Natural killer cell (primary cell): ENCODE measurements around the gene RIT1. TPM values are rescaled to one million over a fixed set of nuclear protein-coding genes. Genes with fewer than 3 reads are reported as not detected.

Experiments used
- ATAC-seq, 3 donors: fragments of 150-1000 bp in 2 of 3; fragments of 200-7000 bp in 1 of 3; cut with Tn5 transposase; 1 replicate in 1 of 3; 2 replicates in 2 of 3; pipeline ENCODE4 v1.10.0; 2021; ENCODE audit warnings: mild to moderate bottlenecking in 2 of 3, moderate library complexity in 2 of 3
- DNase-seq, 2 donors: peaks; one replicate each; pipeline versions ENCODE4 v3.0.0 to v3.0.0-alpha.2; 2013 to 2021; ENCODE audit warnings: mixed read lengths in 1 of 2
- H3K27ac ChIP-seq: one replicate; pipeline ENCODE4 v1.5.1; 2013; ENCODE audit warnings: mild to moderate bottlenecking, low read length
- H3K27me3 ChIP-seq: one replicate; pipeline ENCODE4 v1.6.1; 2013; ENCODE audit warnings: low read length; ENCODE audit not compliant: control insufficient read depth, insufficient read depth
- H3K36me3 ChIP-seq: one replicate; pipeline ENCODE4 v1.6.1; 2013; ENCODE audit warnings: low read length; ENCODE audit not compliant: control insufficient read depth, insufficient read depth
- H3K4me1 ChIP-seq: one replicate; pipeline ENCODE4 v1.6.1; 2013; ENCODE audit warnings: low read length; ENCODE audit not compliant: control insufficient read depth, insufficient read depth
- H3K4me3 ChIP-seq: one replicate; pipeline ENCODE4 v1.5.1; 2013; ENCODE audit warnings: low read length
- H3K9me3 ChIP-seq: one replicate; pipeline ENCODE4 v1.6.1; 2013; ENCODE audit warnings: low read length; ENCODE audit not compliant: control insufficient read depth, insufficient read depth
- H3K27ac Mint-ChIP-seq, 2 donors: one replicate each; pipeline ENCODE4 v1.8.0; 2022; ENCODE audit warnings: mild to moderate bottlenecking in 2 of 2, mixed read lengths in 2 of 2, moderate library complexity in 1 of 2
- H3K27me3 Mint-ChIP-seq, 2 donors: one replicate each; pipeline ENCODE4 v1.8.0; 2022; ENCODE audit warnings: low read depth in 2 of 2, mixed read lengths in 2 of 2
- H3K36me3 Mint-ChIP-seq: one replicate; pipeline ENCODE4 v1.8.0; 2022; ENCODE audit warnings: mixed read lengths
- H3K4me1 Mint-ChIP-seq, 2 donors: one replicate each; pipeline ENCODE4 v1.8.0; 2022; ENCODE audit warnings: mixed read lengths in 2 of 2
- H3K4me3 Mint-ChIP-seq: one replicate; pipeline ENCODE4 v1.8.0; 2022; ENCODE audit warnings: mild to moderate bottlenecking, moderate library complexity, mixed read lengths
- H3K9me3 Mint-ChIP-seq, 2 donors: one replicate each; pipeline ENCODE4 v1.8.0; 2022; ENCODE audit warnings: mixed read lengths in 2 of 2
- CTCF ChIP-seq: fragments of 200-600 bp; IDR thresholded peaks from one replicate; pipeline ENCODE4 v1.8.0; 2022; ENCODE audit warnings: antibody characterized with exemption
- WGBS: methylation state at CpG from one replicate; pipeline ENCODE4 v1.1.7; 2013; ENCODE audit warnings: missing lambda C conversion rate; ENCODE audit not compliant: insufficient coverage; 5-methylcytosine and 5-hydroxymethylcytosine counted together
- intact Hi-C: fragments of 100-400 bp; cut with micrococcal nuclease; formaldehyde crosslinking; loops from one replicate; pipeline ENCODE4 v1.14.2; 2022
- total RNA-seq, 4 donors: library from RNA; stranded (reverse); fragments of 120-200 nt in 1 of 4; gene quantifications; one replicate each; pipeline versions ENCODE4 v1.2.3 to v1.2.4, GENCODE V29; 2013 to 2022

The RIT1 gene
- total RNA-seq, 3 donors from 2014 or later (not counting 1 experiment from before 2014, with no cell fraction given), result 79.1 to 86.1 (median 79.2) TPM

GRCh38 chr1:155910621-155911121, 478 bp downstream of the RIT1 start:
- DNase-seq (peak in 1 of 2 donors; percentile 53), ATAC-seq (peak; percentile 38 to 55 (median 42))
- Mint-ChIP-seq H3K4me1 (peaks cover 21 to 25% of the 10 kb centered on the region in 2 donors), H3K9me3 (no peaks in the 10 kb centered on the region), H3K27ac (peak overlapping the region; percentile 95 to 99), H3K36me3 (peaks cover 12% of the 10 kb centered on the region), H3K27me3 (no peaks in the 10 kb centered on the region), H3K4me3 (peak overlapping the region; percentile 99)
- intact Hi-C loops, result loop anchor here (1.0 to 5.0 kb wide), 2 partner anchors 24 to 67 kb away; partner anchors contain the start of genes ARHGEF2 and KHDC4
- WGBS, result 8% methylated on average over 8 of the region's 11 CpGs
- Histone ChIP-seq H3K27ac (peak overlapping the region; percentile 71), H3K4me1 (peaks cover 11% of the 10 kb centered on the region), H3K36me3 (peaks cover 47% of the 10 kb centered on the region), H3K4me3 (peak overlapping the region; percentile 71), H3K9me3 (no peaks in the 10 kb centered on the region), H3K27me3 (no peaks in the 10 kb centered on the region)
- TF ChIP-seq CTCF, result no peak

GRCh38 chr1:155909894-155910293, 1.3 kb downstream of the RIT1 start:
- Mint-ChIP-seq H3K9me3 (no peaks in the 10 kb centered on the region), H3K27me3 (no peaks in the 10 kb centered on the region), H3K4me3 (peak overlapping the region; percentile 99), H3K4me1 (peaks cover 21 to 25% of the 10 kb centered on the region in 2 donors), H3K27ac (peak overlapping the region; percentile 95 to 99), H3K36me3 (peaks cover 10% of the 10 kb centered on the region)
- Histone ChIP-seq H3K4me1 (peaks cover 11% of the 10 kb centered on the region), H3K4me3 (no peak overlapping the region), H3K36me3 (peaks cover 49% of the 10 kb centered on the region), H3K27ac (no peak overlapping the region), H3K9me3 (no peaks in the 10 kb centered on the region), H3K27me3 (no peaks in the 10 kb centered on the region)
- 58% methylated on average over 2 of the region's 4 CpGs for WGBS
- TF ChIP-seq CTCF, result no peak
- intact Hi-C loops, result loop anchor here (5.0 kb wide), 1 partner anchor 67 kb away; the partner anchor contains the start of gene ARHGEF2
- DNase-seq (peak in 1 of 2 donors; percentile 35), ATAC-seq (peak in 1 of 3 donors; percentile 40)

- Histone ChIP-seq H3K4me3 (no peak overlapping the region), H3K4me1 (no peaks in the 10 kb centered on the region), H3K36me3 (peaks cover 68% of the 10 kb centered on the region), H3K27me3 (no peaks in the 10 kb centered on the region), H3K27ac (no peak overlapping the region), H3K9me3 (no peaks in the 10 kb centered on the region)
- WGBS, result 93% methylated on average over 12 of the region's 12 CpGs
- DNase-seq (no peak), ATAC-seq (no peak)
- Mint-ChIP-seq H3K36me3 (peaks cover 21% of the 10 kb centered on the region), H3K27me3 (no peaks in the 10 kb centered on the region), H3K27ac (no peak overlapping the region), H3K9me3 (no peaks in the 10 kb centered on the region), H3K4me3 (no peak overlapping the region), H3K4me1 (peaks cover 0 to 6% of the 10 kb centered on the region in 2 donors)
- intact Hi-C loops, result no loop called here
- TF ChIP-seq CTCF, result no peak
These were observed 6.9 kb downstream of the RIT1 start for GRCh38 chr1:155904261-155904660.

- WGBS, result 91% methylated on average over 4 of the region's 4 CpGs
- TF ChIP-seq CTCF, result no peak
These were observed 11.0 kb downstream of the RIT1 start for GRCh38 chr1:155900161-155900560.

More at GRCh38 chr1:155900161-155900560, 11.0 kb downstream of the RIT1 start:
- Histone ChIP-seq H3K27me3 (no peaks in the 10 kb centered on the region), H3K36me3 (peaks cover 68% of the 10 kb centered on the region), H3K9me3 (no peaks in the 10 kb centered on the region), H3K27ac (no peak overlapping the region), H3K4me3 (no peak overlapping the region), H3K4me1 (no peaks in the 10 kb centered on the region)
- H3K27ac Mint-ChIP-seq, result no peak overlapping the region
- ATAC-seq (no peak), DNase-seq (no peak)
- peaks cover 0 to 6% of the 10 kb centered on the region in 2 donors for H3K4me1 Mint-ChIP-seq
- no peaks in the 10 kb centered on the region for H3K9me3 Mint-ChIP-seq
- no peak overlapping the region for H3K4me3 Mint-ChIP-seq
- no peaks in the 10 kb centered on the region for H3K27me3 Mint-ChIP-seq
- H3K36me3 Mint-ChIP-seq, result peaks cover 28% of the 10 kb centered on the region
- intact Hi-C loops, result no loop called here
